GM23338 (cell line): Measurements from ENCODE around the gene TKFC. TPM values are rescaled to one million over a fixed set of nuclear protein-coding genes. Genes with fewer than 3 reads are reported as not detected.

Experiments
- ATAC-seq: fragments of 200-7000 bp; cut with Tn5 transposase; 3 replicates; pipeline ENCODE4 v1.9.1; 2020
- DNase-seq: peaks from one replicate; pipeline ENCODE4 v3.0.0-alpha.2; 2015; ENCODE audit warnings: low spot score
- H2AFZ ChIP-seq: fragments of 200-600 bp; sonication (generic); 2 replicates; pipeline ENCODE4 v1.8.0; 2016; ENCODE audit warnings: antibody characterized with exemption, mild to moderate bottlenecking, moderate library complexity
- H3F3A ChIP-seq: fragments of 200-600 bp; sonication (generic); replicated peaks from 2 replicates; pipeline ENCODE4 v1.8.0; 2017; ENCODE audit warnings: antibody characterized with exemption, mixed run types, low read depth
- H3K27ac ChIP-seq: fragments of 200-600 bp; sonication (generic); 2 replicates; pipeline ENCODE4 v1.6.1; 2016; ENCODE audit warnings: low read depth
- H3K27me3 ChIP-seq: fragments of 200-600 bp; sonication (generic); 2 replicates; pipeline ENCODE4 v1.8.0; 2016; ENCODE audit warnings: mild to moderate bottlenecking, mixed run types, moderate library complexity; ENCODE audit not compliant: insufficient read depth
- H3K36me3 ChIP-seq: fragments of 200-600 bp; sonication (generic); 2 replicates; pipeline ENCODE4 v1.8.0; 2016; ENCODE audit warnings: mild to moderate bottlenecking; ENCODE audit not compliant: insufficient read depth
- H3K4me1 ChIP-seq: fragments of 200-600 bp; sonication (generic); 2 replicates; pipeline ENCODE4 v1.8.0; 2016; ENCODE audit warnings: mild to moderate bottlenecking, moderate library complexity; ENCODE audit not compliant: insufficient read depth
- H3K4me2 ChIP-seq: fragments of 200-600 bp; sonication (generic); 2 replicates; pipeline ENCODE4 v1.7.1; 2017; ENCODE audit warnings: mixed run types
- H3K4me3 ChIP-seq: fragments of 200-600 bp; sonication (generic); 2 replicates; pipeline ENCODE4 v1.6.1; 2016; ENCODE audit warnings: mixed run types
- H3K79me2 ChIP-seq: fragments of 200-600 bp; sonication (generic); replicated peaks from 2 replicates; pipeline ENCODE4 v1.8.0; 2017; ENCODE audit warnings: mild to moderate bottlenecking; ENCODE audit not compliant: insufficient read depth
- H3K9me2 ChIP-seq: fragments of 200-600 bp; sonication (generic); 2 replicates; pipeline ENCODE4 v1.8.0; 2017; ENCODE audit not compliant: insufficient read depth
- H4K20me1 ChIP-seq: fragments of 200-600 bp; sonication (generic); replicated peaks from 2 replicates; pipeline ENCODE4 v1.8.0; 2017; ENCODE audit warnings: mild to moderate bottlenecking; ENCODE audit not compliant: insufficient read depth
- H3K27ac Mint-ChIP-seq: 2 replicates; pipeline ENCODE4 v1.8.0; 2020; ENCODE audit warnings: inconsistent platforms, mild to moderate bottlenecking, moderate library complexity, mixed read lengths
- H3K27me3 Mint-ChIP-seq: 3 replicates; pipeline ENCODE4 v1.8.0; 2022; ENCODE audit warnings: low read depth, mild to moderate bottlenecking, moderate library complexity, mixed read lengths, inconsistent platforms; ENCODE audit not compliant: insufficient read depth, poor library complexity
- H3K36me3 Mint-ChIP-seq: 3 replicates; pipeline ENCODE4 v1.8.0; 2021; ENCODE audit warnings: low read depth, mild to moderate bottlenecking, inconsistent platforms, moderate library complexity, mixed read lengths
- H3K4me1 Mint-ChIP-seq: 3 replicates; pipeline ENCODE4 v1.8.0; 2020; ENCODE audit warnings: mild to moderate bottlenecking, inconsistent platforms, mixed read lengths
- H3K4me3 Mint-ChIP-seq: 3 replicates; pipeline ENCODE4 v1.8.0; 2021; ENCODE audit warnings: moderate library complexity, mild to moderate bottlenecking, inconsistent platforms, mixed read lengths
- H3K9me3 Mint-ChIP-seq: 3 replicates; pipeline ENCODE4 v1.8.0; 2020; ENCODE audit warnings: moderate library complexity, mild to moderate bottlenecking, inconsistent platforms, mixed read lengths
- CREB1 ChIP-seq: fragments of 250-450 bp; sonication (Bioruptor Pico); IDR thresholded peaks from 2 replicates; pipeline ENCODE4 v1.5.0; 2020; ENCODE audit warnings: low read depth, mild to moderate bottlenecking, moderate library complexity
- POLR2AphosphoS5 ChIP-seq: IDR thresholded peaks from 2 replicates; pipeline ENCODE4 v1.6.1; 2016; ENCODE audit warnings: antibody characterized with exemption, low read depth
- STAT1 ChIP-seq: IDR thresholded peaks from one replicate; pipeline ENCODE4 v1.6.1; 2016; ENCODE audit warnings: antibody characterized with exemption; ENCODE audit not compliant: unreplicated experiment
- ZNF331 ChIP-seq: fragments of 250-450 bp; sonication (Bioruptor Pico); IDR thresholded peaks from 2 replicates; pipeline ENCODE4 v1.5.0; 2020; ENCODE audit warnings: low read depth, mild to moderate bottlenecking, moderate library complexity
- polyA plus RNA-seq: library from polyadenylated mRNA; unstranded; fragments of >200 nt; fragmentation: Nextera tagmentation; extraction: Ambion mirVana; gene quantifications from 2 replicates; pipeline ENCODE4 v1.2.1, GENCODE V29; 2016
- total RNA-seq: library from RNA; depleted of rRNA; stranded (reverse); fragments of >200 nt; shearing (Covaris generic); gene quantifications from 2 replicates; pipeline ENCODE4 v1.2.3, GENCODE V29; 2014
- TF ChIP-seq, protein P1 (sequence below): IDR thresholded peaks from one replicate; pipeline ENCODE4 v1.6.1; 2018; ENCODE audit warnings: antibody characterized with exemption; ENCODE audit not compliant: unreplicated experiment
- TF ChIP-seq, protein P2 (sequence below), 2 experiments: fragments of 200-600 bp in 1 of 2; sonication (generic) in 1 of 2; conservative IDR thresholded peaks; 2 replicates each; pipeline versions ENCODE4 v1.5.1 to v1.6.1; 2016 to 2017; ENCODE audit warnings: antibody characterized with exemption in 2 of 2, low read depth in 2 of 2, mild to moderate bottlenecking in 2 of 2, moderate library complexity in 1 of 2
- TF ChIP-seq, protein P3 (sequence below): fragments of 250-450 bp; sonication (Bioruptor Pico); IDR thresholded peaks from 2 replicates; pipeline ENCODE4 v1.5.0; 2020; ENCODE audit warnings: mild to moderate bottlenecking, moderate library complexity

The TKFC gene
- total and polyA plus RNA-seq, 2 experiments from 2014 or later: 21.7 to 46.9 TPM

DNA sequence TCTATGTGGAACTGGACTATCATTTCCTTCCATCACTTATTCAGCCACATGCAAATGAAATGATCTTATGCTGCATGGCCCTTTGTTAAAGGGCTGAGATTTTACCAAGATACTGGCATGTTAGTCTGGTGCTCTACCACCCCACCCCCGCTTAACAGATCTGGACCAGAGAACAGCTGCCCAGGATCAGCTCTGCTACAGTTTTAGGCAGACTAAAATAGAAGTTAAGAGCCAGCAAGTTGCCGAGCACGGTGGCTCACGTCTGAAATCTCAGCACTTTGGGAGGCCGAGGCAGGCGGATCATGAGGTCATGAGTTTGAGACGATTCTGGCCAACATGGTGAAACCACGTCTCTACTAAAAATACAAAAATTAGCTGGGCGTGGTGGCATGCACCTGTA, 4.7 kb upstream of the TKFC start:
- Mint-ChIP-seq H3K27me3 (peaks cover 10% of the 10 kb centered on the region), H3K4me3 (no peak overlapping the region), H3K36me3 (peaks cover 67% of the 10 kb centered on the region), H3K27ac (no peak overlapping the region), H3K9me3 (no peaks in the 10 kb centered on the region), H3K4me1 (peaks cover 14% of the 10 kb centered on the region)
- no peak for ATAC-seq
- H3K79me2 ChIP-seq: peaks cover 77% of the 10 kb centered on the region
- no peak for TF ChIP-seq ZNF331 (CRISPR knock-in tag)
- TF ChIP-seq, protein P1, sequence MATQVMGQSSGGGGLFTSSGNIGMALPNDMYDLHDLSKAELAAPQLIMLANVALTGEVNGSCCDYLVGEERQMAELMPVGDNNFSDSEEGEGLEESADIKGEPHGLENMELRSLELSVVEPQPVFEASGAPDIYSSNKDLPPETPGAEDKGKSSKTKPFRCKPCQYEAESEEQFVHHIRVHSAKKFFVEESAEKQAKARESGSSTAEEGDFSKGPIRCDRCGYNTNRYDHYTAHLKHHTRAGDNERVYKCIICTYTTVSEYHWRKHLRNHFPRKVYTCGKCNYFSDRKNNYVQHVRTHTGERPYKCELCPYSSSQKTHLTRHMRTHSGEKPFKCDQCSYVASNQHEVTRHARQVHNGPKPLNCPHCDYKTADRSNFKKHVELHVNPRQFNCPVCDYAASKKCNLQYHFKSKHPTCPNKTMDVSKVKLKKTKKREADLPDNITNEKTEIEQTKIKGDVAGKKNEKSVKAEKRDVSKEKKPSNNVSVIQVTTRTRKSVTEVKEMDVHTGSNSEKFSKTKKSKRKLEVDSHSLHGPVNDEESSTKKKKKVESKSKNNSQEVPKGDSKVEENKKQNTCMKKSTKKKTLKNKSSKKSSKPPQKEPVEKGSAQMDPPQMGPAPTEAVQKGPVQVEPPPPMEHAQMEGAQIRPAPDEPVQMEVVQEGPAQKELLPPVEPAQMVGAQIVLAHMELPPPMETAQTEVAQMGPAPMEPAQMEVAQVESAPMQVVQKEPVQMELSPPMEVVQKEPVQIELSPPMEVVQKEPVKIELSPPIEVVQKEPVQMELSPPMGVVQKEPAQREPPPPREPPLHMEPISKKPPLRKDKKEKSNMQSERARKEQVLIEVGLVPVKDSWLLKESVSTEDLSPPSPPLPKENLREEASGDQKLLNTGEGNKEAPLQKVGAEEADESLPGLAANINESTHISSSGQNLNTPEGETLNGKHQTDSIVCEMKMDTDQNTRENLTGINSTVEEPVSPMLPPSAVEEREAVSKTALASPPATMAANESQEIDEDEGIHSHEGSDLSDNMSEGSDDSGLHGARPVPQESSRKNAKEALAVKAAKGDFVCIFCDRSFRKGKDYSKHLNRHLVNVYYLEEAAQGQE: no peak
- TF ChIP-seq STAT1: no peak
- TF ChIP-seq CREB1 (CRISPR knock-in tag): no peak
- TF ChIP-seq, protein P2, sequence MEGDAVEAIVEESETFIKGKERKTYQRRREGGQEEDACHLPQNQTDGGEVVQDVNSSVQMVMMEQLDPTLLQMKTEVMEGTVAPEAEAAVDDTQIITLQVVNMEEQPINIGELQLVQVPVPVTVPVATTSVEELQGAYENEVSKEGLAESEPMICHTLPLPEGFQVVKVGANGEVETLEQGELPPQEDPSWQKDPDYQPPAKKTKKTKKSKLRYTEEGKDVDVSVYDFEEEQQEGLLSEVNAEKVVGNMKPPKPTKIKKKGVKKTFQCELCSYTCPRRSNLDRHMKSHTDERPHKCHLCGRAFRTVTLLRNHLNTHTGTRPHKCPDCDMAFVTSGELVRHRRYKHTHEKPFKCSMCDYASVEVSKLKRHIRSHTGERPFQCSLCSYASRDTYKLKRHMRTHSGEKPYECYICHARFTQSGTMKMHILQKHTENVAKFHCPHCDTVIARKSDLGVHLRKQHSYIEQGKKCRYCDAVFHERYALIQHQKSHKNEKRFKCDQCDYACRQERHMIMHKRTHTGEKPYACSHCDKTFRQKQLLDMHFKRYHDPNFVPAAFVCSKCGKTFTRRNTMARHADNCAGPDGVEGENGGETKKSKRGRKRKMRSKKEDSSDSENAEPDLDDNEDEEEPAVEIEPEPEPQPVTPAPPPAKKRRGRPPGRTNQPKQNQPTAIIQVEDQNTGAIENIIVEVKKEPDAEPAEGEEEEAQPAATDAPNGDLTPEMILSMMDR (conservative IDR thresholded peaks at IDR 0.05; ENCODE audit: low read depth in 2 of 2): no peak
- no peak for TF ChIP-seq POLR2AphosphoS5
- TF ChIP-seq, protein P3, sequence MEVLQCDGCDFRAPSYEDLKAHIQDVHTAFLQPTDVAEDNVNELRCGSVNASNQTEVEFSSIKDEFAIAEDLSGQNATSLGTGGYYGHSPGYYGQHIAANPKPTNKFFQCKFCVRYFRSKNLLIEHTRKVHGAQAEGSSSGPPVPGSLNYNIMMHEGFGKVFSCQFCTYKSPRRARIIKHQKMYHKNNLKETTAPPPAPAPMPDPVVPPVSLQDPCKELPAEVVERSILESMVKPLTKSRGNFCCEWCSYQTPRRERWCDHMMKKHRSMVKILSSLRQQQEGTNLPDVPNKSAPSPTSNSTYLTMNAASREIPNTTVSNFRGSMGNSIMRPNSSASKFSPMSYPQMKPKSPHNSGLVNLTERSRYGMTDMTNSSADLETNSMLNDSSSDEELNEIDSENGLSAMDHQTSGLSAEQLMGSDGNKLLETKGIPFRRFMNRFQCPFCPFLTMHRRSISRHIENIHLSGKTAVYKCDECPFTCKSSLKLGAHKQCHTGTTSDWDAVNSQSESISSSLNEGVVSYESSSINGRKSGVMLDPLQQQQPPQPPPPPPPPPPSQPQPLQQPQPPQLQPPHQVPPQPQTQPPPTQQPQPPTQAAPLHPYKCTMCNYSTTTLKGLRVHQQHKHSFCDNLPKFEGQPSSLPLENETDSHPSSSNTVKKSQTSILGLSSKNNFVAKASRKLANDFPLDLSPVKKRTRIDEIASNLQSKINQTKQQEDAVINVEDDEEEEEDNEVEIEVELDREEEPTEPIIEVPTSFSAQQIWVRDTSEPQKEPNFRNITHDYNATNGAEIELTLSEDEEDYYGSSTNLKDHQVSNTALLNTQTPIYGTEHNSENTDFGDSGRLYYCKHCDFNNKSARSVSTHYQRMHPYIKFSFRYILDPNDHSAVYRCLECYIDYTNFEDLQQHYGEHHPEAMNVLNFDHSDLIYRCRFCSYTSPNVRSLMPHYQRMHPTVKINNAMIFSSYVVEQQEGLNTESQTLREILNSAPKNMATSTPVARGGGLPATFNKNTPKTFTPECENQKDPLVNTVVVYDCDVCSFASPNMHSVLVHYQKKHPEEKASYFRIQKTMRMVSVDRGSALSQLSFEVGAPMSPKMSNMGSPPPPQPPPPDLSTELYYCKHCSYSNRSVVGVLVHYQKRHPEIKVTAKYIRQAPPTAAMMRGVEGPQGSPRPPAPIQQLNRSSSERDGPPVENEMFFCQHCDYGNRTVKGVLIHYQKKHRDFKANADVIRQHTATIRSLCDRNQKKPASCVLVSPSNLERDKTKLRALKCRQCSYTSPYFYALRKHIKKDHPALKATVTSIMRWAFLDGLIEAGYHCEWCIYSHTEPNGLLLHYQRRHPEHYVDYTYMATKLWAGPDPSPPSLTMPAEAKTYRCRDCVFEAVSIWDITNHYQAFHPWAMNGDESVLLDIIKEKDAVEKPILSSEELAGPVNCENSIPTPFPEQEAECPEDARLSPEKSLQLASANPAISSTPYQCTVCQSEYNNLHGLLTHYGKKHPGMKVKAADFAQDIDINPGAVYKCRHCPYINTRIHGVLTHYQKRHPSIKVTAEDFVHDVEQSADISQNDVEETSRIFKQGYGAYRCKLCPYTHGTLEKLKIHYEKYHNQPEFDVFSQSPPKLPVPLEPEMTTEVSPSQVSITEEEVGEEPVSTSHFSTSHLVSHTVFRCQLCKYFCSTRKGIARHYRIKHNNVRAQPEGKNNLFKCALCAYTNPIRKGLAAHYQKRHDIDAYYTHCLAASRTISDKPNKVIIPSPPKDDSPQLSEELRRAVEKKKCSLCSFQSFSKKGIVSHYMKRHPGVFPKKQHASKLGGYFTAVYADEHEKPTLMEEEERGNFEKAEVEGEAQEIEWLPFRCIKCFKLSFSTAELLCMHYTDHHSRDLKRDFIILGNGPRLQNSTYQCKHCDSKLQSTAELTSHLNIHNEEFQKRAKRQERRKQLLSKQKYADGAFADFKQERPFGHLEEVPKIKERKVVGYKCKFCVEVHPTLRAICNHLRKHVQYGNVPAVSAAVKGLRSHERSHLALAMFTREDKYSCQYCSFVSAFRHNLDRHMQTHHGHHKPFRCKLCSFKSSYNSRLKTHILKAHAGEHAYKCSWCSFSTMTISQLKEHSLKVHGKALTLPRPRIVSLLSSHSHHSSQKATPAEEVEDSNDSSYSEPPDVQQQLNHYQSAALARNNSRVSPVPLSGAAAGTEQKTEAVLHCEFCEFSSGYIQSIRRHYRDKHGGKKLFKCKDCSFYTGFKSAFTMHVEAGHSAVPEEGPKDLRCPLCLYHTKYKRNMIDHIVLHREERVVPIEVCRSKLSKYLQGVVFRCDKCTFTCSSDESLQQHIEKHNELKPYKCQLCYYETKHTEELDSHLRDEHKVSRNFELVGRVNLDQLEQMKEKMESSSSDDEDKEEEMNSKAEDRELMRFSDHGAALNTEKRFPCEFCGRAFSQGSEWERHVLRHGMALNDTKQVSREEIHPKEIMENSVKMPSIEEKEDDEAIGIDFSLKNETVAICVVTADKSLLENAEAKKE (CRISPR knock-in tag): no peak
- peaks cover 18% of the 10 kb centered on the region for H3F3A ChIP-seq
- peaks cover 13% of the 10 kb centered on the region for H3K4me1 ChIP-seq
- no peak overlapping the region for H2AFZ ChIP-seq
- H3K27ac ChIP-seq: no peak overlapping the region
- no peaks in the 10 kb centered on the region for H3K9me2 ChIP-seq
- peaks cover 62% of the 10 kb centered on the region for H3K36me3 ChIP-seq
- peaks cover 47% of the 10 kb centered on the region for H4K20me1 ChIP-seq
- no peak overlapping the region for H3K4me3 ChIP-seq
- H3K4me2 ChIP-seq: no peak overlapping the region
- H3K27me3 ChIP-seq: no peaks in the 10 kb centered on the region
- no peak for DNase-seq
